Measurements from ENCODE around the gene BACH2.

DNA sequence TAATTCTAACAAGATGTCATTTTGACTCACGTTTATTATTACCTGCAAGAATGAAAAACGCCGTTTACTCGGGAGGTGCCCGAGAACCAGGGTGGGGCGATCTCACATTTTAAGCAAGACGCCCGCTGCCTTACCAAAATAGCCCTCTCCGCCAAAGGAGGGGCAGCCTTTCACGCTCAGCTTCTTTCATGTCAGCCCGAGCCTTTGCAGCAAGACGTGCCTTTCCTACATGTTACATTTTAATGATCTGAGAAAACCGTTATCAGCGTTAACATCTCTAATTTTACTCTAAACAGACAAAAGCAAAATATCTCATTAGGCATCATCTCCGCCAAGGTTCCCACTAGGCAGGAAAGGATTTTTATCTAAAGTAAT is 2.0 kb downstream of the BACH2 start:
- TF ChIP-seq, protein P1, sequence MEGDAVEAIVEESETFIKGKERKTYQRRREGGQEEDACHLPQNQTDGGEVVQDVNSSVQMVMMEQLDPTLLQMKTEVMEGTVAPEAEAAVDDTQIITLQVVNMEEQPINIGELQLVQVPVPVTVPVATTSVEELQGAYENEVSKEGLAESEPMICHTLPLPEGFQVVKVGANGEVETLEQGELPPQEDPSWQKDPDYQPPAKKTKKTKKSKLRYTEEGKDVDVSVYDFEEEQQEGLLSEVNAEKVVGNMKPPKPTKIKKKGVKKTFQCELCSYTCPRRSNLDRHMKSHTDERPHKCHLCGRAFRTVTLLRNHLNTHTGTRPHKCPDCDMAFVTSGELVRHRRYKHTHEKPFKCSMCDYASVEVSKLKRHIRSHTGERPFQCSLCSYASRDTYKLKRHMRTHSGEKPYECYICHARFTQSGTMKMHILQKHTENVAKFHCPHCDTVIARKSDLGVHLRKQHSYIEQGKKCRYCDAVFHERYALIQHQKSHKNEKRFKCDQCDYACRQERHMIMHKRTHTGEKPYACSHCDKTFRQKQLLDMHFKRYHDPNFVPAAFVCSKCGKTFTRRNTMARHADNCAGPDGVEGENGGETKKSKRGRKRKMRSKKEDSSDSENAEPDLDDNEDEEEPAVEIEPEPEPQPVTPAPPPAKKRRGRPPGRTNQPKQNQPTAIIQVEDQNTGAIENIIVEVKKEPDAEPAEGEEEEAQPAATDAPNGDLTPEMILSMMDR (IDR thresholded peaks at IDR 0.05 in 2 of 3, conservative IDR thresholded peaks at IDR 0.05 in 1 of 3; ENCODE audit: control insufficient read depth in 2 of 3, extremely low read depth in 1 of 3, insufficient read depth in 1 of 3, low read depth in 3 of 3, low read length in 3 of 3): no peak
- TF ChIP-seq ZZZ3 (IDR thresholded peaks at IDR 0.05; ENCODE audit: control insufficient read depth, insufficient read length, low read depth) (no peak), CBX3 (IDR thresholded peaks at IDR 0.05; ENCODE audit: borderline replicate concordance, low read depth) (no peak), POLR2AphosphoS5 (IDR thresholded peaks at IDR 0.05; ENCODE audit: low read length) (no peak), RCOR1 (conservative IDR thresholded peaks at IDR 0.05; ENCODE audit: low read depth, low read length) (no peak), IKZF1 (conservative IDR thresholded peaks at IDR 0.05) (no peak), ZNF384 (IDR thresholded peaks at IDR 0.05; ENCODE audit: borderline replicate concordance, low read depth, low read length) (no peak)
- TF ChIP-seq, protein P2, sequence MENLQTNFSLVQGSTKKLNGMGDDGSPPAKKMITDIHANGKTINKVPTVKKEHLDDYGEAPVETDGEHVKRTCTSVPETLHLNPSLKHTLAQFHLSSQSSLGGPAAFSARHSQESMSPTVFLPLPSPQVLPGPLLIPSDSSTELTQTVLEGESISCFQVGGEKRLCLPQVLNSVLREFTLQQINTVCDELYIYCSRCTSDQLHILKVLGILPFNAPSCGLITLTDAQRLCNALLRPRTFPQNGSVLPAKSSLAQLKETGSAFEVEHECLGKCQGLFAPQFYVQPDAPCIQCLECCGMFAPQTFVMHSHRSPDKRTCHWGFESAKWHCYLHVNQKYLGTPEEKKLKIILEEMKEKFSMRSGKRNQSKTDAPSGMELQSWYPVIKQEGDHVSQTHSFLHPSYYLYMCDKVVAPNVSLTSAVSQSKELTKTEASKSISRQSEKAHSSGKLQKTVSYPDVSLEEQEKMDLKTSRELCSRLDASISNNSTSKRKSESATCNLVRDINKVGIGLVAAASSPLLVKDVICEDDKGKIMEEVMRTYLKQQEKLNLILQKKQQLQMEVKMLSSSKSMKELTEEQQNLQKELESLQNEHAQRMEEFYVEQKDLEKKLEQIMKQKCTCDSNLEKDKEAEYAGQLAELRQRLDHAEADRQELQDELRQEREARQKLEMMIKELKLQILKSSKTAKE (IDR thresholded peaks at IDR 0.05; ENCODE audit: low read depth, poor library complexity, severe bottlenecking): no peak
